ENCODE data around the gene TMEM140. TPM values are rescaled to one million over a fixed set of nuclear protein-coding genes. Genes with fewer than 3 reads are reported as not detected.

TMEM140 gene
- total RNA-seq, 4 donors from 2014 or later: 9.3 to 21.8 (median 16.0) TPM

DNA sequence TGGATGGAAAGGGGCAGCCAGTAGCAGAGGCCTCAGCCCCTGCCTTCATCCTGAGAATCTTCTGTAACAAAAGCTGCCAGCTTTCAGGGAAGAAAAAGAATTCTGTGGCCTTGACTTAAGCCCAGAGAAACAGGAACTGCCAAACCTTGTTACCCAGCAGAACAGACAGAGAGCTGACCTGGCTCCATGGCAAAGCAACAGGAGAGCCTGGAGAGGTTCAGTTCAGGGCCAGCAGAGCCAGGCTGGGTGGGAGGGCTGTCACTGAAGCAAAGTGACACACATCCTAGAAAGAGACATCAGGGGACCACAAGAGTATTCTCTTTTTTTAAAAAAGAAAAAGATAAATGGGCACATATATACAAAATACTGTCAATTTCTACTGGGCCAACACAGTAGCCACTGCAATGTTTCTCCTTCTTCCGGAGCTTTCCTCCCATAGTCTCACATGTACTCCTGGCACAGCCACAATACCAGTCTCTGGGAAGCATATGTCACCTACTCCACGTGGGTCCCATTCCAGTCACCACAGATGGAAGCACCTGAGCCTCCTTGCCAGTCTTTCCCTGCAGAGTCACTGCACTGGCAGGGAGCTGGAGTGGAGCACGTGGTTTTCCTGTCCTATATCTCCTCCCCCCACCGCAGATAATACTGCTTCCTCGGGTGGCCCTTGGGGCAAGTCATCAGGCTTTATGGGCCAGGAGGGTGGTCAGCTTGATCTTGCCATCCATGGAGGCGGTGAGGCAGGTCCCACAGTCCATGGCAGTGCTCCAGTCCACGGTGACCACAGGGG is 37.8 kb downstream of the TMEM140 start:
- Histone ChIP-seq H3K4me3 (no peak overlapping the region), H3K9me3 (peaks cover 0 to 31% (median 0%) of the 10 kb centered on the region in 3 donors), H3K4me1 (peaks cover 0 to 18% (median 3%) of the 10 kb centered on the region in 3 donors), H3K27me3 (no peaks in the 10 kb centered on the region), H3K27ac (no peak overlapping the region), H3K36me3 (peaks cover 0 to 95% of the 10 kb centered on the region in 2 donors)
- no peak for TF ChIP-seq POLR2AphosphoS5 (IDR thresholded peaks at IDR 0.05)
- no peak for TF ChIP-seq POLR2A (IDR thresholded peaks at IDR 0.05)
- no peak for TF ChIP-seq EP300 (IDR thresholded peaks at IDR 0.05)
- TF ChIP-seq CTCF (IDR thresholded peaks at IDR 0.05): no peak
- WGBS, 2 donors (ENCODE audit: low coverage in 1 of 2): 92% methylated on average over 5 of the region's 7 CpGs; no CpG with 5 or more reads in 1 of the 2 donors
- no peak for ATAC-seq

- Histone ChIP-seq H3K27ac (no peak overlapping the region), H3K4me1 (peaks cover 0 to 18% (median 3%) of the 10 kb centered on the region in 3 donors), H3K27me3 (no peaks in the 10 kb centered on the region), H3K4me3 (no peak overlapping the region), H3K9me3 (peaks cover 0 to 25% (median 0%) of the 10 kb centered on the region in 3 donors), H3K36me3 (peaks cover 0 to 95% of the 10 kb centered on the region in 2 donors)
- TF ChIP-seq POLR2A (IDR thresholded peaks at IDR 0.05) (no peak), CTCF (IDR thresholded peaks at IDR 0.05) (no peak), POLR2AphosphoS5 (IDR thresholded peaks at IDR 0.05) (no peak), EP300 (IDR thresholded peaks at IDR 0.05) (no peak)
- WGBS, 2 donors (ENCODE audit: low coverage in 1 of 2): 93% methylated on average over 2 of the region's 3 CpGs; no CpG with 5 or more reads in 1 of the 2 donors
- no peak for ATAC-seq
Measured at GRCh38 chr7:135186261-135186540, 38.3 kb downstream of the TMEM140 start.

DNA sequence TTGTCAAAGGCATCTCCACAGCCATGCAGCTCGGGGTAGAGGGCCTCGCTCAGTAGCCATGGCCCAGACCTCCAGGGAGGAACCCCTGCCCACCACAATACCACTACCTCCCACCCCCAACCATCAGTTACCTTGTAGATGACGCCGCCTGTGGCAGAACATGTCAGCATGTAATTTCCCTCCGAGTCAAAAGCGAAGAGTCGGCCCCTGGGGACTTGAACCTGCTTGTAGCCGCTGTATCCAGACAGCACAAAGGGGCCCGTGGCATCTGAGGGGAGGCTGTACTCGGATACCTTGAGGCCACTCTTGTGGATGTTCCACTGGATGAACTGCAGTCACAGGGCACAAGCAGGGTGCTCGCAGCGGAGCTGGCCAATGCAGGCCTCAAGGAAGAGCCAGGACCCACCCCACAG is 39.0 kb downstream of the TMEM140 start:
- no peak overlapping the region for H3K27ac ChIP-seq
- WGBS, 2 donors (ENCODE audit: low coverage in 1 of 2): 65 to 86% methylated on average over 4 to 5 of the region's 12 CpGs
- TF ChIP-seq CTCF (IDR thresholded peaks at IDR 0.05) (no peak), POLR2AphosphoS5 (IDR thresholded peaks at IDR 0.05) (no peak), EP300 (IDR thresholded peaks at IDR 0.05) (no peak), POLR2A (IDR thresholded peaks at IDR 0.05) (no peak)
- H3K36me3 ChIP-seq: peaks cover 0 to 96% of the 10 kb centered on the region in 2 donors
- peaks cover 0 to 18% (median 3%) of the 10 kb centered on the region in 3 donors for H3K4me1 ChIP-seq
- H3K9me3 ChIP-seq: peaks cover 0 to 19% (median 0%) of the 10 kb centered on the region in 3 donors
- no peaks in the 10 kb centered on the region for H3K27me3 ChIP-seq
- no peak overlapping the region for H3K4me3 ChIP-seq
- no peak for ATAC-seq

- H3K27me3 ChIP-seq: no peaks in the 10 kb centered on the region
- no peak for TF ChIP-seq POLR2AphosphoS5 (IDR thresholded peaks at IDR 0.05)
- no peak overlapping the region for H3K4me3 ChIP-seq
- H3K4me1 ChIP-seq: peaks cover 0 to 21% (median 3%) of the 10 kb centered on the region in 3 donors
- WGBS, 2 donors (ENCODE audit: low coverage in 1 of 2): 100% methylated on average over 3 of the region's 12 CpGs; no CpG with 5 or more reads in 1 of the 2 donors
- H3K9me3 ChIP-seq: peaks cover 0 to 3% (median 0%) of the 10 kb centered on the region in 3 donors
- H3K27ac ChIP-seq: no peak overlapping the region
- ATAC-seq: no peak
- peaks cover 0 to 96% of the 10 kb centered on the region in 2 donors for H3K36me3 ChIP-seq
Measured at GRCh38 chr7:135188298-135188984, 40.6 kb downstream of the TMEM140 start.

- WGBS, 2 donors (ENCODE audit: low coverage in 1 of 2): 80 to 83% methylated on average over 1 to 6 of the region's 6 CpGs
- H3K9me3 ChIP-seq: no peaks in the 10 kb centered on the region
- TF ChIP-seq CTCF (IDR thresholded peaks at IDR 0.05) (no peak), EP300 (IDR thresholded peaks at IDR 0.05) (no peak), POLR2A (IDR thresholded peaks at IDR 0.05) (no peak), POLR2AphosphoS5 (IDR thresholded peaks at IDR 0.05) (no peak)
- H3K27ac ChIP-seq: peak overlapping the region in 3 of 4 donors; percentile 19 to 45 (median 45)
- H3K27me3 ChIP-seq: no peaks in the 10 kb centered on the region
- H3K36me3 ChIP-seq: peaks cover 0 to 96% of the 10 kb centered on the region in 2 donors
- ATAC-seq: no peak
- H3K4me1 ChIP-seq: peaks cover 0 to 30% (median 3%) of the 10 kb centered on the region in 3 donors
- H3K4me3 ChIP-seq: no peak overlapping the region
Measured at GRCh38 chr7:135189221-135189662, 41.4 kb downstream of the TMEM140 start.

Measured in gastroesophageal sphincter (tissue), 4 donors.